GM23248 (cell line): ENCODE data around the gene DLD.

Source experiments
- EZH2 ChIP-seq: fragments of 200-600 bp; sonication (generic); IDR thresholded peaks from 2 replicates; pipeline ENCODE4 v1.6.1; 2018; ENCODE audit warnings: antibody characterized with exemption, mild to moderate bottlenecking; ENCODE audit not compliant: insufficient read depth, poor library complexity, severe bottlenecking
- EZH2phosphoT487 ChIP-seq: fragments of 200-600 bp; sonication (generic); IDR thresholded peaks from 2 replicates; pipeline ENCODE4 v1.6.1; 2018; ENCODE audit warnings: antibody characterized with exemption, moderate library complexity, mild to moderate bottlenecking, low read depth; ENCODE audit not compliant: insufficient read depth

DNA sequence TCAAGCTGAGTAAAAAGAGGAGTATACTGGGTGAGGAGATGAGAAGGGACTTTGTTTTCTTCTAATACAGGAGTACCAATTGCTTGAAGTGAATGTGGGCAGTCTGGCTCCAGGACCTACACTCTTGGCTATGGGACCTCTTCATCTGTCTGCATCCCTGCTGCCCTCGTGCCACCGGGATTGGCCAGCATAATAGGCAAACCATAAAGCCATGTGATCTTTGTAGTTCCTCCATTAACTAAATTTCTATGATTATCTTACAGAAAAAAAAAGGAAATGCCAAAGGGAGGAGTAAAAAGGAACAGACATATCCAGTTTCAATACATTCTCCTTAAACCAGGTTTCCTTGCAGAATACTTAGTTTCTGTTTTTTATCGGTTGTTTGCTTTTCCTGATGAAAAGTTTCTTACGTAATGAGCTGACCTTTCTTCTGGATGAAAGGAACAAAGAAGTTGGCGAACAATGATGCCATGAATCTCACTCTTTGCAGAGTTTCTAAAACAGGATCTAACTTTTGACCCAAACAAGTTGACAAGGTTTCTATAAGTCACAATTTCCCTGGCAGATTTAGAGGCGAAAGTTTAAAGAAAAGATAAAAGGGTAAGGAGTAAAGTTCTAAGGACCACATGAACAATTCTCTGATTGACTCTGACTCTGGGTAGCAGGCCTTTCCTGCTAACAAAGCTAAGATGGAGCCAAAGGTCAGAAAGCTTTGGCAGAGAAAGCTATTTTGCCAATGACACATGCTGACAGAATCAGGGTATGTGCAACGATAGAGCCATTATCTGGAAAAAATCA, 57.9 kb downstream of the DLD start:
- no peak for TF ChIP-seq EZH2
- no peak for TF ChIP-seq EZH2phosphoT487
